ENCODE measurements around the gene PLOD3.

DNA sequence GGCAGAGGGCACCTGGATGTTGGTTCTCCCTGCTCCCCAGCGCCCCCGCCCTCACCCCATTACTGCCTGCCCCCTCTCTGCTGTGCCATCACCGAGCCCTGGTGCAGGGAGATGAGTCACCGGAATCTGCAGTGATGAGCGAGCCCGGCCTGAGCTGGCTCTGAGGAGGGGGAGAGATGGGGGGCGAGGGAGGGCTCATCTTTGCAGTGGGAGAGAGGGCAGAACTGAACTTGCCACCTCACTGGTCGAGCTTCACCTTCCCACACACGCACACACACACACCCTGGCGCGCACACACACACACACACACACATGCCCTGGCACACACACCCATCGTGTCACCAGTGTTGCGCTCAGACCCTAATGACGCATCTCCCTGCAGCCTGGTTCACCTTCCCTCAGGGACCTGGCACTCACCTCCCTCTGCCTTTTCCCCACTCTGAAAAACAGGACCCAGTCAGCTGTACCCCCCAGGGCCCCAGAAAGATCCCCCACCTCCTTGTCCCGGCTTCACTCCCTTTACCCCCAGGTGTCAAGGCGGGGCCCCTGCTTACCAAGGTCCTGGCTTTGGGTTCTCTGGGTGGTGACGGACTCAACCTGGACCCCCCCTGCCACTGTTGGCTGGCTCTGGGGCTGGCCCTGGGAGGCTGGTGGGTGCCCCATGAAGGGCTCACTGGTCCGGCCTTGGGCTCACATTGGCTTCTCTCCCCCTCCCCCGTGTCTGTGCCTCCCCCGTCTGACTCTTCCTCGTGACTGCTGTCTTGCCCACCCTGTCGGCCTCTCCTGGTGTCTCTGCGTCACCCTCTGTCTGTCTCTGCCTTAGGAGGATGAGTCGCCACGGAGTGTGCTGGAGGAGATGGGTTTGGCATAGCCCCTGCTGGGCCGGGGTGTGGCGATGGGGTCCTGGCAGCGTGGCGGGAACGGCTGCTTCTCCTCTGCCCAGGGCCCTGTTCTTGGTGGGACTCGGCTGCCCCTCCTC is 57.4 kb downstream of the PLOD3 start:
- TF ChIP-seq CTCF (IDR thresholded peaks at IDR 0.05; ENCODE audit: low read depth, low read length) (no peak), POLR2A (IDR thresholded peaks at IDR 0.05; ENCODE audit: extremely low read depth, insufficient read length) (no peak)
- TF ChIP-seq, protein P1, sequence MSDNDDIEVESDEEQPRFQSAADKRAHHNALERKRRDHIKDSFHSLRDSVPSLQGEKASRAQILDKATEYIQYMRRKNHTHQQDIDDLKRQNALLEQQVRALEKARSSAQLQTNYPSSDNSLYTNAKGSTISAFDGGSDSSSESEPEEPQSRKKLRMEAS (IDR thresholded peaks at IDR 0.05; ENCODE audit: low read depth, low read length): no peak
